ENCODE results near the gene OSBPL6.

The OSBPL6 gene

GRCh38 chr2:178284613-178285286 lies 90.4 kb downstream of the OSBPL6 start (continued):
- no peak for TF ChIP-seq ZNF8 (CRISPR knock-in tag; IDR thresholded peaks at IDR 0.05)
- no peak for TF ChIP-seq PATZ1 (CRISPR knock-in tag; IDR thresholded peaks at IDR 0.05; ENCODE audit: borderline replicate concordance)

GRCh38 chr2:178285287-178285615 lies 90.9 kb downstream of the OSBPL6 start:
- no peak for TF ChIP-seq CREB5 (CRISPR knock-in tag; IDR thresholded peaks at IDR 0.05; ENCODE audit: low read depth)
- no peak for ATAC-seq

- TF ChIP-seq ZNF8 (CRISPR knock-in tag; IDR thresholded peaks at IDR 0.05) (no peak), ARNTL (CRISPR knock-in tag; IDR thresholded peaks at IDR 0.05; ENCODE audit: borderline replicate concordance, low read depth) (no peak), PATZ1 (CRISPR knock-in tag; IDR thresholded peaks at IDR 0.05; ENCODE audit: borderline replicate concordance) (no peak), OSR1 (CRISPR knock-in tag; IDR thresholded peaks at IDR 0.05) (no peak), GLIS3 (CRISPR knock-in tag; IDR thresholded peaks at IDR 0.05) (no peak), TCF4 (CRISPR knock-in tag; IDR thresholded peaks at IDR 0.05; ENCODE audit: borderline replicate concordance) (no peak), ZFP3 (CRISPR knock-in tag; IDR thresholded peaks at IDR 0.05) (no peak), ISL1 (CRISPR knock-in tag; IDR thresholded peaks at IDR 0.05) (no peak), RARB (CRISPR knock-in tag; IDR thresholded peaks at IDR 0.05) (no peak), TOX (CRISPR knock-in tag; IDR thresholded peaks at IDR 0.05; ENCODE audit: borderline replicate concordance) (no peak), ZFP30 (CRISPR knock-in tag; IDR thresholded peaks at IDR 0.05) (no peak), SNAI2 (CRISPR knock-in tag; IDR thresholded peaks at IDR 0.05) (no peak), BACH2 (CRISPR knock-in tag; IDR thresholded peaks at IDR 0.05; ENCODE audit: borderline replicate concordance) (no peak), ZC3H10 (CRISPR knock-in tag; IDR thresholded peaks at IDR 0.05) (no peak), ZNF565 (CRISPR knock-in tag; conservative IDR thresholded peaks at IDR 0.05; ENCODE audit: low read depth) (no peak), POU6F1 (CRISPR knock-in tag; IDR thresholded peaks at IDR 0.05; ENCODE audit: borderline replicate concordance, low read depth) (no peak), ESRRG (CRISPR knock-in tag; IDR thresholded peaks at IDR 0.05) (no peak), ZNF70 (CRISPR knock-in tag; IDR thresholded peaks at IDR 0.05) (no peak)
- ATAC-seq, result no peak
Observed at GRCh38 chr2:178286636-178287035, 92.3 kb downstream of the OSBPL6 start.

- TF ChIP-seq ZC3H10 (CRISPR knock-in tag; IDR thresholded peaks at IDR 0.05) (no peak), ISL1 (CRISPR knock-in tag; IDR thresholded peaks at IDR 0.05) (no peak), TOX (CRISPR knock-in tag; IDR thresholded peaks at IDR 0.05; ENCODE audit: borderline replicate concordance) (no peak), POU6F1 (CRISPR knock-in tag; IDR thresholded peaks at IDR 0.05; ENCODE audit: borderline replicate concordance, low read depth) (no peak), ZFP30 (CRISPR knock-in tag; IDR thresholded peaks at IDR 0.05) (no peak), ZNF8 (CRISPR knock-in tag; IDR thresholded peaks at IDR 0.05) (no peak), CREB5 (CRISPR knock-in tag; IDR thresholded peaks at IDR 0.05; ENCODE audit: low read depth) (no peak)
- ATAC-seq, result no peak
Observed at GRCh38 chr2:178287652-178288344, 93.5 kb downstream of the OSBPL6 start.
